Body of pancreas (tissue), 4 donors: ENCODE measurements around the gene EML6.

Source experiments
- POLR2A ChIP-seq, 3 donors: fragments of 450-650 bp; IDR thresholded peaks; one replicate each; pipeline ENCODE4 v1.6.1; 2016; ENCODE audit warnings: antibody characterized with exemption in 3 of 3, mild to moderate bottlenecking in 2 of 3
- TF ChIP-seq, protein P1 (sequence below), 7 experiments: fragments of 450-650 bp in 4 of 7; fragments of 200-600 bp in 3 of 7; sonication (generic) in 3 of 7; IDR thresholded peaks; one replicate each; pipeline ENCODE4 v1.5.1; 2016 to 2019; ENCODE audit warnings: antibody characterized with exemption in 7 of 7

DNA sequence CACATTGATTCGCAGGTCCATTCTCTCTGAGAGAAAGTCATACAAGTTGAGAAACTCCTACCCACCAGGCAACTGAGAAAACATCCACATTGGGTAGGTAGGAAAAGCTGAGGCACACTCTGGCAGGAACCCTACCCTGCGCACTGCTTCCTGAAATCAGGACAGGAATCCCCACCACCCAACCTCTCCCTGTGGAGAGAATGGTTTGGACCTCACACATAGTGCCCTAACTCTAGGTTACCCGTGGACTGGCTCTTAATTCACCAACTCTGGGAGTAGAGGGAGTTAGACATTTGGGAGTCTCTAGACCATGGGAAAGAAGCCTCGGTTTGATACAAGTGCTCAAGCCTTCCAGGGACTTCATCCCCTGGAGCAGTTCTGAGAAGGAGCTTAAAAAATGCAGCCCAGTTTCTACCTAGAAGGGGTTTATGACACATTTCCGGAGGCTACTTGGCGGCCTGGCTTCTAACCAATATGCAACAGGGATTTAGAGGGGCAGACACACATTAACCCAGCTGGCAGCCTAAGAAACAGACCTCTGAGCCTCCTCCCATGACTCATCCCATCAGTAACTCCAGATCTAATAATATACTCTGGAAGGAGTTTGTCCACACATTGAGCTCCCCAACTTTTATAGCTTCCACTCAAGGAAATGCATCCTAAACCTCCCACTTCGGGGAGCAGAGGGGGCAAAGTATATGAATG, 136.7 kb downstream of the EML6 start:
- TF ChIP-seq, protein P1, sequence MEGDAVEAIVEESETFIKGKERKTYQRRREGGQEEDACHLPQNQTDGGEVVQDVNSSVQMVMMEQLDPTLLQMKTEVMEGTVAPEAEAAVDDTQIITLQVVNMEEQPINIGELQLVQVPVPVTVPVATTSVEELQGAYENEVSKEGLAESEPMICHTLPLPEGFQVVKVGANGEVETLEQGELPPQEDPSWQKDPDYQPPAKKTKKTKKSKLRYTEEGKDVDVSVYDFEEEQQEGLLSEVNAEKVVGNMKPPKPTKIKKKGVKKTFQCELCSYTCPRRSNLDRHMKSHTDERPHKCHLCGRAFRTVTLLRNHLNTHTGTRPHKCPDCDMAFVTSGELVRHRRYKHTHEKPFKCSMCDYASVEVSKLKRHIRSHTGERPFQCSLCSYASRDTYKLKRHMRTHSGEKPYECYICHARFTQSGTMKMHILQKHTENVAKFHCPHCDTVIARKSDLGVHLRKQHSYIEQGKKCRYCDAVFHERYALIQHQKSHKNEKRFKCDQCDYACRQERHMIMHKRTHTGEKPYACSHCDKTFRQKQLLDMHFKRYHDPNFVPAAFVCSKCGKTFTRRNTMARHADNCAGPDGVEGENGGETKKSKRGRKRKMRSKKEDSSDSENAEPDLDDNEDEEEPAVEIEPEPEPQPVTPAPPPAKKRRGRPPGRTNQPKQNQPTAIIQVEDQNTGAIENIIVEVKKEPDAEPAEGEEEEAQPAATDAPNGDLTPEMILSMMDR (IDR thresholded peaks at IDR 0.05) = no peak
- no peak for TF ChIP-seq POLR2A (IDR thresholded peaks at IDR 0.05)
